ENCODE measurements around the gene BCORL1.

The BCORL1 gene

GRCh38 chrX:129982300-129983251 lies at the start of gene BCORL1:
BCORL1 (plus strand) TSS chrX:129982635; CDS start chrX:130005232, 22,597 bp downstream.
- DNase-seq = peak; percentile 90

GRCh38 chrX:129932821-129933321 lies 49.6 kb upstream of the BCORL1 start:
- no peak for DNase-seq

- no peak for DNase-seq
Measured at GRCh38 chrX:129933700-129934099, 48.7 kb upstream of the BCORL1 start.

- no peak for DNase-seq
Measured at GRCh38 chrX:129934461-129934860, 48.0 kb upstream of the BCORL1 start.

- DNase-seq = no peak
Measured at GRCh38 chrX:129934952-129935351, 47.5 kb upstream of the BCORL1 start.

- DNase-seq = no peak
Measured at GRCh38 chrX:129938081-129938480, 44.4 kb upstream of the BCORL1 start.

GRCh38 chrX:129939986-129940385 lies 42.4 kb upstream of the BCORL1 start:
- DNase-seq = no peak

GRCh38 chrX:129940721-129941120 lies 41.7 kb upstream of the BCORL1 start:
- DNase-seq = no peak

GRCh38 chrX:129945131-129945530 lies 37.3 kb upstream of the BCORL1 start:
- no peak for DNase-seq

- DNase-seq = no peak
Measured at GRCh38 chrX:129953334-129953648, 29.1 kb upstream of the BCORL1 start.

- no peak for DNase-seq
Measured at GRCh38 chrX:129953881-129954280, 28.6 kb upstream of the BCORL1 start.

GRCh38 chrX:129954804-129955203 lies 27.6 kb upstream of the BCORL1 start:
- DNase-seq = no peak

- no peak for DNase-seq
Measured at GRCh38 chrX:129955682-129956081, 26.8 kb upstream of the BCORL1 start.

- DNase-seq = no peak
Measured at GRCh38 chrX:129956145-129956544, 26.3 kb upstream of the BCORL1 start.

GRCh38 chrX:129956765-129957164 lies 25.7 kb upstream of the BCORL1 start:
- no peak for DNase-seq

GRCh38 chrX:129957241-129958082 lies 25.0 kb upstream of the BCORL1 start:
- peak; percentile 45 for DNase-seq

- DNase-seq = no peak
Measured at GRCh38 chrX:129958083-129958465, 24.4 kb upstream of the BCORL1 start.

GRCh38 chrX:129958814-129959492 lies 23.5 kb upstream of the BCORL1 start:
- no peak for DNase-seq

GRCh38 chrX:129959493-129959832 lies 23.0 kb upstream of the BCORL1 start:
- no peak for DNase-seq

- peak; percentile 62 for DNase-seq
Measured at GRCh38 chrX:129961180-129962083, 21.0 kb upstream of the BCORL1 start.

- DNase-seq = no peak
Measured at GRCh38 chrX:129963729-129964128, 18.7 kb upstream of the BCORL1 start.

GRCh38 chrX:129965166-129965565 lies 17.3 kb upstream of the BCORL1 start:
- no peak for DNase-seq

Data from stimulated activated naive CD4-positive, alpha-beta T cell treated with Interleukin-2 at 50 U/mL for 16 hours (primary cell).